ENCODE measurements around the gene TMEM260. TPM values are rescaled to one million over a fixed set of nuclear protein-coding genes. Genes with fewer than 3 reads are reported as not detected.
"Not testable (repeated sequence)": the region's sequence is repeated elsewhere in the genome, so short reads cannot be mapped to it uniquely, and the experiment has no call there.

TMEM260 gene
- total RNA-seq, 8 experiments from 2014 or later = 11.2 to 30.5 (median 20.8) TPM

DNA sequence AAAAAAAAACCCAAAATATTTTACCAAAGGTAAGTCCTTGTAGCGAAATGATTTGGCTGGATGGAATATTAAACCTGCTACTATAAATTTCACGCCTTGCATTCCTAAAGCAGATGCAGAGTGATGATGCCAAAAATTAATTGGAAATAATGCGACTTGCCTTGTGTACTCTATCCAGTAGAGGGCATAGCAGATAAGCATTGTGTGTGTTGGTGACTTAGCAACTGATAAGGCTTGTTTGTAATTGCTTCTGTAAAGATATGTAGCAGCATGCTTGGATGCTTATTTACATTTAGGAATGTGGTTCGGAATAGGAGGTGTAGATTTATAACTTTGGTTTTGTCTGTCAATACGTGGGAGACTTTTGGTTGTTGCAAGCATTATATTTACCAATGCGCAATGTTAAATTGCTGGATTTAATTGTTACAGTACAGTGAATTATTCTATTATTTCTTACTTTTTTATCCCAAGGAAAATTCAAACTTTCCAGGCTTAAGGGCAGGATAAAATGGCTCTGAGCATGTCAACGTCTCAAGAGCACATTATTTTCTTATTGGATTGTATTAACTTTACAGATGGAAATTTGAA is 80.5 kb downstream of the TMEM260 start:
- H3K4me1 ChIP-seq (replicated peaks in 1 of 2) = no peaks in the 10 kb centered on the region
- in situ Hi-C loops (cut with MboI; ENCODE audit: low pct_unique_long_range_greater_than_20kb in 2 of 9, low sequenced_read_pairs in 9 of 9, unreplicated experiment in 9 of 9) = loop anchor here in 1 of 9 experiments (25.0 kb wide), 1 partner anchor 402 kb away; no protein-coding TSS in a partner anchor
- H3K4me3 ChIP-seq = no peak overlapping the region
- ATAC-seq (replicated peaks in 6 of 8) = peak in 7 of 8 experiments; percentile 41 to 88 (median 74)
- 7 to 50% (median 19%) methylated on average over 2 to 7 of the region's 7 CpGs; no CpG with 5 or more reads in 1 of the 10 experiments for WGBS, 10 experiments
- H3K27ac ChIP-seq = no peak overlapping the region

DNA sequence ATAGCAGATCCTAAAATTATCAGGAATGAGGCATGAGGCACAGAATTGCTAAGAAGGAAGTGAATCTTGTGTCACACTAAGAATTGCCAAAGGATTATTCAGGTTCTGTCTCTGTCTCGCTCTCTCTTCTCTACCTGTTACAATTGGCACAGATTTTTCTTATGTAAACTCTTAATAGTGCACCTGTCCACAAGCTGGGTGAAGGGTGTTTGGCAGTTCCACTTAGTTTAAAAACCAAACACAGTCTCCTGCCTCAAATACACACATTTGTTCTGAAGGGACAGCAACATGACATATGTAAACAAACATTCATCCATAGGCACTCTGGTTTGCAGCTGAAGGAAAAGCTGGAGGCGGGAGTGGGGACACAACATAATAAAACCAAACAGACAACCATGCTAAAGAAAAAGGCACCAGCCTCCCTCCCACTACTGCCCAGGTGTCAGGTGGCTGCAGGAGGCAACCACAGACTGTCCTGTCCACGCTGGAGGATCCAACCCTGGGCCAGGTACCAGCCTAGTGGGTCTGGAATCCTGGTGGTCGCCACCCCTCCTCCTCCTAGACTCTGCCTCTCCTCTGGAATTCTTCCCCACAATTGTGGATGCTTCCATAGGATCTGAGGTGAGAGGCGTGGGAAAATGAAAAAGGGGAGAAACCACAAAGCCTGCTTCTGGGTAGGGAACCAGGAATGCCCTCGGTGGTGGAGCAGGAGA is 81.2 kb downstream of the TMEM260 start:
- no peak overlapping the region for H3K27ac ChIP-seq
- in situ Hi-C loops (cut with MboI; ENCODE audit: low pct_unique_long_range_greater_than_20kb in 2 of 9, low sequenced_read_pairs in 9 of 9, unreplicated experiment in 9 of 9) = loop anchor here in 1 of 9 experiments (25.0 kb wide), 1 partner anchor 401 kb away; no protein-coding TSS in a partner anchor
- no peak overlapping the region for H3K4me3 ChIP-seq
- H3K4me1 ChIP-seq (replicated peaks in 1 of 2) = no peaks in the 10 kb centered on the region
- WGBS, 10 experiments = 0 to 65% (median 30%) methylated on average over 1 to 4 of the region's 6 CpGs; no CpG with 5 or more reads in 5 of the 10 experiments
- no peak for ATAC-seq (replicated peaks in 6 of 8)

GRCh38 chr14:56661478-56661877 is 81.9 kb downstream of the TMEM260 start:
- in situ Hi-C loops (cut with MboI; ENCODE audit: low pct_unique_long_range_greater_than_20kb in 2 of 9, low sequenced_read_pairs in 9 of 9, unreplicated experiment in 9 of 9) = loop anchor here in 1 of 9 experiments (25.0 kb wide), 1 partner anchor 401 kb away; no protein-coding TSS in a partner anchor
- no peak overlapping the region for H3K4me3 ChIP-seq
- ATAC-seq (replicated peaks in 6 of 8) = no peak
- no peaks in the 10 kb centered on the region for H3K4me1 ChIP-seq (replicated peaks in 1 of 2)
- 0 to 67% (median 33%) methylated on average over 1 of the region's 1 CpG; no CpG with 5 or more reads in 6 of the 10 experiments for WGBS, 10 experiments
- H3K27ac ChIP-seq = no peak overlapping the region

- no peak overlapping the region for H3K4me3 ChIP-seq
- no peaks in the 10 kb centered on the region for H3K4me1 ChIP-seq (replicated peaks in 1 of 2)
- WGBS, 10 experiments = 51 to 100% (median 87%) methylated on average over 1 to 9 of the region's 12 CpGs
- in situ Hi-C loops (cut with MboI; ENCODE audit: low pct_unique_long_range_greater_than_20kb in 2 of 9, low sequenced_read_pairs in 9 of 9, unreplicated experiment in 9 of 9) = loop anchor here in 1 of 9 experiments (25.0 kb wide), 1 partner anchor 397 kb away; no protein-coding TSS in a partner anchor
- H3K27ac ChIP-seq = no peak overlapping the region
- ATAC-seq (replicated peaks in 6 of 8) = no peak
These were observed 85.3 kb downstream of the TMEM260 start for GRCh38 chr14:56664811-56665421.

- in situ Hi-C loops (cut with MboI; ENCODE audit: low pct_unique_long_range_greater_than_20kb in 2 of 9, low sequenced_read_pairs in 9 of 9, unreplicated experiment in 9 of 9) = loop anchor here in 1 of 9 experiments (25.0 kb wide), 1 partner anchor 396 kb away; no protein-coding TSS in a partner anchor
These were observed 86.7 kb downstream of the TMEM260 start for GRCh38 chr14:56666294-56666693.

DNA sequence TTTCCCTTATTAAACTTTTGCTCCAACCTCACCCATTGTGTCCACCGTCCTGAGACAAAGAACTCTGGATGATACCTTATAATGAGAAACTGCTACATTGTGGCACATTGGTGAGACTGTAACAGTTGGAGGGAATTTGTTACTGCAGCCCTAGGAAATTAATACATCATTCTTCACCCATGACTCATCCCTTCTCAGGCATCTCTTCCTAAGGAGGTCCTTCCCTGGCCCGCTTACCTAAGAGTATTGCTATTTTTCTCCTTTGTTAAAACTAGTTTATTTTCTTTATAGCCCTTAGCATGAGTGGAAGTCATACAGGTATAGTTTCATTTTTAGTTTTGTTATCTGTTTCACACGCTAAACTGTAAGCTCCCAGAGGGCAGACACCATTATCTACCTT is 87.1 kb downstream of the TMEM260 start:
- WGBS, 10 experiments = 60 to 100% (median 88%) methylated on average over 1 to 3 of the region's 3 CpGs; no CpG with 5 or more reads in 2 of the 10 experiments
- in situ Hi-C loops (cut with MboI; ENCODE audit: low pct_unique_long_range_greater_than_20kb in 2 of 9, low sequenced_read_pairs in 9 of 9, unreplicated experiment in 9 of 9) = loop anchor here in 1 of 9 experiments (25.0 kb wide), 1 partner anchor 396 kb away; no protein-coding TSS in a partner anchor
- no peak for ATAC-seq (replicated peaks in 6 of 8)
- H3K27ac ChIP-seq = no peak overlapping the region
- no peaks in the 10 kb centered on the region for H3K4me1 ChIP-seq (replicated peaks in 1 of 2)
- no peak overlapping the region for H3K4me3 ChIP-seq

More at GRCh38 chr14:56666294-56666693, 86.7 kb downstream of the TMEM260 start:
- WGBS, 10 experiments = 60 to 100% (median 95%) methylated on average over 1 to 7 of the region's 7 CpGs
- no peak overlapping the region for H3K27ac ChIP-seq
- ATAC-seq (replicated peaks in 6 of 8) = no peak
- H3K4me3 ChIP-seq = no peak overlapping the region
- no peaks in the 10 kb centered on the region for H3K4me1 ChIP-seq (replicated peaks in 1 of 2)

GRCh38 chr14:56667290-56667689 is 87.7 kb downstream of the TMEM260 start:
- ATAC-seq (replicated peaks in 6 of 8); H3K4me3 ChIP-seq; H3K4me1 ChIP-seq (replicated peaks in 1 of 2); H3K27ac ChIP-seq: not testable (repeated sequence)
- in situ Hi-C loops (cut with MboI; ENCODE audit: low pct_unique_long_range_greater_than_20kb in 2 of 9, low sequenced_read_pairs in 9 of 9, unreplicated experiment in 9 of 9) = loop anchor here in 1 of 9 experiments (25.0 kb wide), 1 partner anchor 395 kb away; no protein-coding TSS in a partner anchor
- WGBS, 10 experiments = 0 to 8% methylated on average over 1 to 2 of the region's 11 CpGs; no CpG with 5 or more reads in 8 of the 10 experiments

DNA sequence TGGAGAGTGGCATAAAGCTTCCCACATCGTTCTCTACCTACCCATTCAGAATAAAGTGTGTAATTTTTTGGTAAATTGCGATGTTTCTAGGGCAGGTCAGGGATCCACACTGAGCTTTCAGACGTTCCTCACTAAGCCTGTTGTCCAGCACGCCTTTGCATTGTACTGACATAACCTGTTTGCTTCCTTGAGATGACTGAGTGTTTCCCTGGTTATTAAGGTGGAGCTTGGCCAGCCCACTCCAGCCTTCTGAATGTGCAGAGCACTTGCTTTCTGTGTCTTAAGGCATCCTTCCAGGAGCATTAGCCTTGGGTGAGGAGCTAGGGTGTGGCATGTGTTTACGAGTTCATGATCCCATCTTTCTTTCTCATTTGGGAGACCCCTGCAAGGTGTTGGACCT is 96.4 kb downstream of the TMEM260 start:
- H3K4me1 ChIP-seq (replicated peaks in 1 of 2) = no peaks in the 10 kb centered on the region
- no peak overlapping the region for H3K27ac ChIP-seq
- H3K4me3 ChIP-seq = no peak overlapping the region
- WGBS, 10 experiments = 0 to 83% (median 32%) methylated on average over 1 to 5 of the region's 5 CpGs; no CpG with 5 or more reads in 1 of the 10 experiments
- peak in 1 of 8 experiments; percentile 89 for ATAC-seq (replicated peaks in 6 of 8)
- in situ Hi-C loops (cut with MboI; ENCODE audit: low pct_unique_long_range_greater_than_20kb in 2 of 9, low sequenced_read_pairs in 9 of 9, unreplicated experiment in 9 of 9) = no loop called here

DNA sequence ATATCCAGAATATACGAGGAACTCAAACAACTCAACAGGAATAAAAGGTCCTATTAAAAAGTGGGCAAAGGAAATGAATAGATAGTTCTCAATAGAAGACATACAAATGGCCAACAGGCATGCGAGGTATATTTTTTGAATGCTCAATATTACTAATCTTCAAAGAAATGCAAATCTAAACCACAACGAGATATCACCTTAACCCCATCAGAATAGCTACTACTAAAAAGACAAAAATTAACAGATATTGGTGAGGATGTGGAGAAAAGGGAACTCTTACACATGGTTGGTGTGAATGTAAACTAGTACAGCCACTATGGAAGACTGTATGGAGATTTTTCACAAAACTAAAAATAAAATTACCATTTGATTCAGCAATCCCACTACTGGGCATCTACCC is 99.2 kb downstream of the TMEM260 start:
- 0 to 91% (median 76%) methylated on average over 2 to 3 of the region's 3 CpGs; no CpG with 5 or more reads in 1 of the 10 experiments for WGBS, 10 experiments
- ATAC-seq (replicated peaks in 6 of 8) = no peak
- Histone ChIP-seq H3K4me3 (no peak overlapping the region), H3K4me1 (replicated peaks in 1 of 2) (no peaks in the 10 kb centered on the region), H3K27ac (no peak overlapping the region)
- in situ Hi-C loops (cut with MboI; ENCODE audit: low pct_unique_long_range_greater_than_20kb in 2 of 9, low sequenced_read_pairs in 9 of 9, unreplicated experiment in 9 of 9) = no loop called here

- WGBS, 10 experiments = 20 to 100% (median 49%) methylated on average over 1 to 3 of the region's 4 CpGs; no CpG with 5 or more reads in 6 of the 10 experiments
- in situ Hi-C loops (cut with MboI; ENCODE audit: low pct_unique_long_range_greater_than_20kb in 2 of 9, low sequenced_read_pairs in 9 of 9, unreplicated experiment in 9 of 9) = no loop called here
- peak in 6 of 8 experiments; percentile 25 to 70 (median 46) for ATAC-seq (replicated peaks in 6 of 8)
These were observed 106.8 kb downstream of the TMEM260 start for GRCh38 chr14:56686416-56686815.

DNA sequence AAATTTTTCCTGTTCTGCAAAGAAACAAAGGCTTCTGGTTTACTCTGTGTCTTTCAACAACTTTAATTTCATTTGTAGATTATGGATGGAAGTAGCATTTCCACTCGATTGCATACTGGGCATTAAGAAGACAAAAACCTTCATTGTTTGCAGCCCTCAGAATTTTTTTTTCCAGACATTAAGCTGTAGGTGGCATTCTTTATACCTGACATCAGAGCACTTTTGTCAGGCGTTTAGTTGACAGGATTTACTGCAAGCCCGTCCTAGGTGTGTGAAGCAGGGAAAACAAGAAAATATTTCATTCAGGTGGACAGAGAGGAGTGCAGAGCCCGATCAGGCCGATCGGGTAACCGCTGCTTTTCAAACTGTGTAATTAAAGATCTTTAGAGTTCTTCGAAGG is 107.5 kb downstream of the TMEM260 start:
- 0 to 86% (median 33%) methylated on average over 1 to 8 of the region's 8 CpGs; no CpG with 5 or more reads in 1 of the 10 experiments for WGBS, 10 experiments
- in situ Hi-C loops (cut with MboI; ENCODE audit: low pct_unique_long_range_greater_than_20kb in 2 of 9, low sequenced_read_pairs in 9 of 9, unreplicated experiment in 9 of 9) = no loop called here
- ATAC-seq (replicated peaks in 6 of 8) = no peak
- H3K4me1 ChIP-seq (replicated peaks in 1 of 2) = no peaks in the 10 kb centered on the region
- H3K27ac ChIP-seq = no peak overlapping the region
- H3K4me3 ChIP-seq = no peak overlapping the region

More at GRCh38 chr14:56686416-56686815, 106.8 kb downstream of the TMEM260 start:
- Histone ChIP-seq H3K4me1 (replicated peaks in 1 of 2) (no peaks in the 10 kb centered on the region), H3K27ac (no peak overlapping the region), H3K4me3 (no peak overlapping the region)

GRCh38 chr14:56694609-56695008 is 115.0 kb downstream of the TMEM260 start:
- Histone ChIP-seq H3K27ac (no peak overlapping the region), H3K4me1 (replicated peaks in 1 of 2) (no peaks in the 10 kb centered on the region), H3K4me3 (no peak overlapping the region)
- in situ Hi-C loops (cut with MboI; ENCODE audit: low pct_unique_long_range_greater_than_20kb in 2 of 9, low sequenced_read_pairs in 9 of 9, unreplicated experiment in 9 of 9) = no loop called here
- no peak for ATAC-seq (replicated peaks in 6 of 8)
- 0 to 100% (median 68%) methylated on average over 1 to 2 of the region's 3 CpGs; no CpG with 5 or more reads in 4 of the 10 experiments for WGBS, 10 experiments

All from motor neuron (in vitro differentiated cells).